Mammary epithelial cell (primary cell): ENCODE results near the gene NDUFB8.
A peak's percentile ranks its signal among the peaks of the same experiment; 100 is the strongest.

Experiments
- EZH2 ChIP-seq: IDR thresholded peaks from 2 replicates; pipeline ENCODE4 v1.6.1; 2012; ENCODE audit warnings: low read length, inconsistent platforms, borderline replicate concordance
- TF ChIP-seq, protein P1 (sequence below), 2 donors: IDR thresholded peaks in 1 of 2; conservative IDR thresholded peaks in 1 of 2; 2 replicates each; pipeline ENCODE4 v1.5.1; 2011 to 2012; ENCODE audit warnings: inconsistent platforms in 2 of 2, low read length in 2 of 2, mild to moderate bottlenecking in 2 of 2, control low read depth in 1 of 2, low read depth in 1 of 2; ENCODE audit not compliant: insufficient read depth in 1 of 2; ENCODE audit errors: extremely low read depth in 1 of 2

DNA sequence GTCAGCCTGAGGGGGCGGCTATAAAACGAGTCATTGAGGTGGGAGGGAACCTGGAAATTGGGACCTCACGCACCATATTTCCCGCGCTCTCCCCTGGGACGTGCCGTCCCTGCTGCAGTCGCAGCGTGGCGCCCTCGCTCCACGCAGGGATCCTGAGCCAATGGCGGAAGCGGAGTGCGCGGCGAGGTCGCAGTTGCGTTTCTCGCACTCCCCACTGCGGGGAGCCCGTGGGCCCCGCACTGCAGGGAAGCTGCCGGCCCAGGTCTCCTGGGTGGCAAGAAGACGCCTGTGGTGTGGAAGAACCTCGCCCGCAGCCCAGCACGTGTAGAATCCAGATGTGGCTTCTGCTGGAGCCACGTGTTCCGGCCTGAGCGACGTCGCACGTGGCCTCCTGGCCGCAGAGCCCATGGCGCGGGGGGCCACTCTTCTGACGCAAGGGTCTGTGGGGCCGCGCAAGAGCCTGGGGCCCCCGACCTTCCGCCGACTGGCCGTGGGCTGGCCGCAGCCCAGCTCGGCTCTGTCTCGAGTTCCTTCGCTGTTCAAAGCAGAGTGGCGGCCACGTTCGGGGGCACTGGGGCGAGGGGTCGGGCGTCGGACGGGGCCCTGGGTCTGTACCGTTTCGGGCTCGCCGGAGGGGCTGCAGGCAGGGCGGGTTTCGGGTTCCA is 32.5 kb upstream of the NDUFB8 start:
- TF ChIP-seq, protein P1, sequence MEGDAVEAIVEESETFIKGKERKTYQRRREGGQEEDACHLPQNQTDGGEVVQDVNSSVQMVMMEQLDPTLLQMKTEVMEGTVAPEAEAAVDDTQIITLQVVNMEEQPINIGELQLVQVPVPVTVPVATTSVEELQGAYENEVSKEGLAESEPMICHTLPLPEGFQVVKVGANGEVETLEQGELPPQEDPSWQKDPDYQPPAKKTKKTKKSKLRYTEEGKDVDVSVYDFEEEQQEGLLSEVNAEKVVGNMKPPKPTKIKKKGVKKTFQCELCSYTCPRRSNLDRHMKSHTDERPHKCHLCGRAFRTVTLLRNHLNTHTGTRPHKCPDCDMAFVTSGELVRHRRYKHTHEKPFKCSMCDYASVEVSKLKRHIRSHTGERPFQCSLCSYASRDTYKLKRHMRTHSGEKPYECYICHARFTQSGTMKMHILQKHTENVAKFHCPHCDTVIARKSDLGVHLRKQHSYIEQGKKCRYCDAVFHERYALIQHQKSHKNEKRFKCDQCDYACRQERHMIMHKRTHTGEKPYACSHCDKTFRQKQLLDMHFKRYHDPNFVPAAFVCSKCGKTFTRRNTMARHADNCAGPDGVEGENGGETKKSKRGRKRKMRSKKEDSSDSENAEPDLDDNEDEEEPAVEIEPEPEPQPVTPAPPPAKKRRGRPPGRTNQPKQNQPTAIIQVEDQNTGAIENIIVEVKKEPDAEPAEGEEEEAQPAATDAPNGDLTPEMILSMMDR (conservative IDR thresholded peaks at IDR 0.05 in 1 of 2, IDR thresholded peaks at IDR 0.05 in 1 of 2; ENCODE audit: extremely low read depth in 1 of 2, insufficient read depth in 1 of 2, low read depth in 1 of 2, low read length in 2 of 2), result peak; percentile 85 to 91
- no peak for TF ChIP-seq EZH2
